ENCODE results near the gene DUSP22.

DNA sequence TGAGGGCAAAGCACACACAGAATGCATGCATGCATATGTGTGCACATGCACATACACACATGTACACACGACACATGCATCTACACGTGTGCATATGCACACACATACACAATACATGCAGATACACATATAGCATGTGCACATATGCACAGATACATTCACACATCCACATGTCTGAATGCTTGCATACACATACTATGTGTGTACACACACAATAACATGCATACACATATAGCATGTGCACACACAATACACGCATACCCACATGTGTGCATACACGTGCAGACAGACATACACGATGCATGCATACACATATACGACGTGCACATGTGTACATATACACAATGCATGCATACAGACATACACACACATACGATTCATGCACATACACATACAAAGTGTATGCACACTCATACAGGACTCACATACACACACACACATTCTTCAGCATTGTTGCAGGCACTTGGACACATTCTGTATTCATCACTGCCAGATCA lies 75.1 kb downstream of the DUSP22 start:
- TF ChIP-seq, protein P1, sequence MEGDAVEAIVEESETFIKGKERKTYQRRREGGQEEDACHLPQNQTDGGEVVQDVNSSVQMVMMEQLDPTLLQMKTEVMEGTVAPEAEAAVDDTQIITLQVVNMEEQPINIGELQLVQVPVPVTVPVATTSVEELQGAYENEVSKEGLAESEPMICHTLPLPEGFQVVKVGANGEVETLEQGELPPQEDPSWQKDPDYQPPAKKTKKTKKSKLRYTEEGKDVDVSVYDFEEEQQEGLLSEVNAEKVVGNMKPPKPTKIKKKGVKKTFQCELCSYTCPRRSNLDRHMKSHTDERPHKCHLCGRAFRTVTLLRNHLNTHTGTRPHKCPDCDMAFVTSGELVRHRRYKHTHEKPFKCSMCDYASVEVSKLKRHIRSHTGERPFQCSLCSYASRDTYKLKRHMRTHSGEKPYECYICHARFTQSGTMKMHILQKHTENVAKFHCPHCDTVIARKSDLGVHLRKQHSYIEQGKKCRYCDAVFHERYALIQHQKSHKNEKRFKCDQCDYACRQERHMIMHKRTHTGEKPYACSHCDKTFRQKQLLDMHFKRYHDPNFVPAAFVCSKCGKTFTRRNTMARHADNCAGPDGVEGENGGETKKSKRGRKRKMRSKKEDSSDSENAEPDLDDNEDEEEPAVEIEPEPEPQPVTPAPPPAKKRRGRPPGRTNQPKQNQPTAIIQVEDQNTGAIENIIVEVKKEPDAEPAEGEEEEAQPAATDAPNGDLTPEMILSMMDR (conservative IDR thresholded peaks at IDR 0.05; ENCODE audit: low read depth, low read length) = no peak
- TF ChIP-seq EZH2 (IDR thresholded peaks at IDR 0.05; ENCODE audit: borderline replicate concordance, low read depth, low read length, poor library complexity, severe bottlenecking) = no peak
